Chondrocyte (in vitro differentiated cells): ENCODE results near the gene ZNF263. TPM values are rescaled to one million over a fixed set of nuclear protein-coding genes. Genes with fewer than 3 reads are reported as not detected.

Source experiments
- DNase-seq: peaks from one replicate; pipeline ENCODE4 v3.0.0; 2021; ENCODE audit warnings: mixed read lengths, low spot score
- H3K27ac Mint-ChIP-seq: one replicate; pipeline ENCODE4 v1.8.0; 2021; ENCODE audit warnings: mild to moderate bottlenecking, moderate library complexity, mixed read lengths; ENCODE audit not compliant: unreplicated experiment
- H3K27me3 Mint-ChIP-seq: 2 replicates; pipeline ENCODE4 v1.8.0; 2021; ENCODE audit warnings: low read depth, mixed read lengths
- H3K36me3 Mint-ChIP-seq: 2 replicates; pipeline ENCODE4 v1.8.0; 2021; ENCODE audit warnings: low read depth, mixed read lengths
- H3K4me1 Mint-ChIP-seq: 2 replicates; pipeline ENCODE4 v1.8.0; 2021; ENCODE audit warnings: low read depth, mild to moderate bottlenecking, mixed read lengths
- H3K4me3 Mint-ChIP-seq: one replicate; pipeline ENCODE4 v1.8.0; 2021; ENCODE audit warnings: mild to moderate bottlenecking, moderate library complexity, mixed read lengths; ENCODE audit not compliant: unreplicated experiment
- H3K9me3 Mint-ChIP-seq: 2 replicates; pipeline ENCODE4 v1.8.0; 2021; ENCODE audit warnings: low read depth, mixed read lengths
- total RNA-seq: library from RNA; stranded (reverse); gene quantifications from 3 replicates; pipeline ENCODE4 v1.2.1, GENCODE V29; 2021
- TF ChIP-seq, protein P1 (sequence below): fragments of 200-600 bp; sonication (generic); IDR thresholded peaks from 2 replicates; pipeline ENCODE4 v1.5.0; 2021; ENCODE audit warnings: antibody characterized with exemption, mild to moderate bottlenecking, moderate library complexity

The ZNF263 gene
- total RNA-seq, 1 donor from 2014 or later = 22.9 TPM

DNA sequence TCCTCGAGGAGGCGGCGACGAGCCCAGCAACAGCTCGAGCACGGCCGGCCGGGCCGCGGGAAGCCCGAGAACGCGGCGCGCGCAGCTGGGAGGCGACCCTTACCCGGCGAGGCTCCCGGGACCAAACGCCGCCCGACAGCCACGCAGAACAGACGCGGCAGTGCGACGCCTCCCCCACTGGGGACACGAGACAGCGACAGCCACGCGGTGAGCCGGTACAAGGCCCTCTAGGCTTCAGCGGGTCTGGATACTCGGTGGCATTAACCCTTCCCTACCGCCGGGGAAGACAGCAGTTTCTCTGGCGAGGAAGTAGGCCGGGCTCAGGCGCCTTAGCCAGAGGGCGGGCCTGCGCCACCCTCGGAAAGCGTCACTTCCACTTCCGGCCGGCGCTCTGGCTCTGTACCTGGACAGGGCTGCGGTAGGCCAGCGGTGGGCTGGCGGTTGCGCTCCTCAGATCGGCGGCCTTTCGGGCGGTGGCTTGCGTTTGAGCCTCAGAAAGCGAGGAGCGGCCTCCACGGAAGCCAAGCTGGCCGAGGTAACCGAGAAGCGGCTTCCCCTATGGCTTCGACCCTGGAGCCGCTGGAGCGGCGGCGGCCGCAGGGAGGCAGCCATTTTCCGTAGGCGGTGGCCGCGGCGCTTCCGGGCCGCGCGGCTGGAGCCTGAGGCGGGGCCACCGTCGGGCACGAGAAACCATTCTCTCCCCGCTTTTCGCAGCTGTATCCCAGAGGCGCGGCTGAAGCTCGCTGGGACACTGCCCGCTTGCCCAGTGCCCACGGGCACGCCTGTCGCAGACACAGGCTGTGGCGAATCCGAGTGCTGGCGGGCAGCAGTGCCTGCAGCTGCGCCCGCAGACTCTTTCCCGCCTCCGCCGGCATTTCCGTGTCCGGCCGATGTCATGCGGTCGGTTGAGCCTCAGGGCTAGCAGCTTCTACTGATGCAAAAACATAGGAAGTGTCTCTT, 22.1 kb downstream of the ZNF263 start, which contains the start of the genes TIGD7 and ZNF75A:
TIGD7 (minus strand) TSS at position 322 of the 960 bp plus-strand sequence. CDS start 4,816 bp downstream, outside the sequence.
ZNF75A (plus strand) TSS at position 389 of the 960 bp plus-strand sequence. CDS start 2,932 bp downstream, outside the sequence.
- no peaks in the 10 kb centered on the region for H3K27me3 Mint-ChIP-seq
- peak; percentile 93 for DNase-seq
- peak within 1 kb of the TSS; percentile 75 for H3K4me3 Mint-ChIP-seq
- peaks cover 14% of the 10 kb centered on the region for H3K4me1 Mint-ChIP-seq
- H3K9me3 Mint-ChIP-seq = peaks cover 49% of the 10 kb centered on the region
- H3K36me3 Mint-ChIP-seq = peaks cover 57% of the 10 kb centered on the region
- H3K27ac Mint-ChIP-seq = peak within 1 kb of the TSS; percentile 89
- TF ChIP-seq, protein P1, sequence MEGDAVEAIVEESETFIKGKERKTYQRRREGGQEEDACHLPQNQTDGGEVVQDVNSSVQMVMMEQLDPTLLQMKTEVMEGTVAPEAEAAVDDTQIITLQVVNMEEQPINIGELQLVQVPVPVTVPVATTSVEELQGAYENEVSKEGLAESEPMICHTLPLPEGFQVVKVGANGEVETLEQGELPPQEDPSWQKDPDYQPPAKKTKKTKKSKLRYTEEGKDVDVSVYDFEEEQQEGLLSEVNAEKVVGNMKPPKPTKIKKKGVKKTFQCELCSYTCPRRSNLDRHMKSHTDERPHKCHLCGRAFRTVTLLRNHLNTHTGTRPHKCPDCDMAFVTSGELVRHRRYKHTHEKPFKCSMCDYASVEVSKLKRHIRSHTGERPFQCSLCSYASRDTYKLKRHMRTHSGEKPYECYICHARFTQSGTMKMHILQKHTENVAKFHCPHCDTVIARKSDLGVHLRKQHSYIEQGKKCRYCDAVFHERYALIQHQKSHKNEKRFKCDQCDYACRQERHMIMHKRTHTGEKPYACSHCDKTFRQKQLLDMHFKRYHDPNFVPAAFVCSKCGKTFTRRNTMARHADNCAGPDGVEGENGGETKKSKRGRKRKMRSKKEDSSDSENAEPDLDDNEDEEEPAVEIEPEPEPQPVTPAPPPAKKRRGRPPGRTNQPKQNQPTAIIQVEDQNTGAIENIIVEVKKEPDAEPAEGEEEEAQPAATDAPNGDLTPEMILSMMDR = peak; percentile 63

DNA sequence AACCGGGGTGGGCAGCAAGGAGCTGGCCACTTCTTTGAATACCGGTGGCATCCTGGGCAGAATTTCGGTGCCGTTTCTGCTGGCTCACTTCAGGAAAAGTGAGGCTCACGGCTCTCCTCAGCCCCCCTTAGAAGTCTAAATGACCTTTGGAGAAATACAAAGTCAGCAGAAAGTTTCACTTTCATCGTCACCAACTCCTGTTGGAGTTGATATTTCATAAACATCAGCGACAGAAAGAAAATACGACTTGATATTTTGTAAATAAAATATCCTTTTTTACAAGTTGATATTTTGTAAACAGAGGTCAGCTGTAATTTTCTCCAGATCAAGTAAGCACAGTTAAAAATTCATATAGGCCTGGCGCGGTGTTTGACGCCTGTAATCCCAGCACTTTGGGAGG, 22.8 kb downstream of the ZNF263 start:
- DNase-seq = no peak
- Mint-ChIP-seq H3K4me3 (peak overlapping the region; percentile 75), H3K9me3 (peaks cover 49% of the 10 kb centered on the region), H3K27me3 (no peaks in the 10 kb centered on the region), H3K36me3 (peaks cover 57% of the 10 kb centered on the region), H3K4me1 (peaks cover 14% of the 10 kb centered on the region), H3K27ac (peak overlapping the region; percentile 89)
- TF ChIP-seq, protein P1 = no peak

DNA sequence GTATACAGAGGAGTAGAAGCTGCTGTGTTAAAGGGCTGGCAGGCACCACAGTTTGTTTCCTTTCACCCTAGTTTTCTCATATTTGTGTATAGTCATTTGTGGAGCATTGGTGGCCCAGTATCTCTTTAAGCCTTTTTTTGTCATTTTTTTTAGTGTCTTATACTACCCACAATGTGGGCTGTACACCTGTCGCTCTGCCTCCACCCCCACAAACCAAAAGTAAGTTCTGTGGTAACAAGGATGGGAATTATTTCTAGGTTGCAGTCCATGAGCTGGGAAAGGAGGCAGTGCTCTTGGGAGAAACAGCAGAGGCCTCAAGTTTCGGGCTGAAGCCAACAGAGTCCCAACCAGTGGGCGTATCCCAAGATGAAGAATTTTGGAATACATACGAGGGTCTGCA, 28.2 kb downstream of the ZNF263 start:
- no peak for DNase-seq
- peaks cover 79% of the 10 kb centered on the region for H3K36me3 Mint-ChIP-seq
- TF ChIP-seq, protein P1 = no peak
- no peaks in the 10 kb centered on the region for H3K4me1 Mint-ChIP-seq
- H3K27ac Mint-ChIP-seq = no peak overlapping the region
- H3K9me3 Mint-ChIP-seq = peaks cover 74% of the 10 kb centered on the region
- H3K4me3 Mint-ChIP-seq = no peak overlapping the region
- no peaks in the 10 kb centered on the region for H3K27me3 Mint-ChIP-seq

DNA sequence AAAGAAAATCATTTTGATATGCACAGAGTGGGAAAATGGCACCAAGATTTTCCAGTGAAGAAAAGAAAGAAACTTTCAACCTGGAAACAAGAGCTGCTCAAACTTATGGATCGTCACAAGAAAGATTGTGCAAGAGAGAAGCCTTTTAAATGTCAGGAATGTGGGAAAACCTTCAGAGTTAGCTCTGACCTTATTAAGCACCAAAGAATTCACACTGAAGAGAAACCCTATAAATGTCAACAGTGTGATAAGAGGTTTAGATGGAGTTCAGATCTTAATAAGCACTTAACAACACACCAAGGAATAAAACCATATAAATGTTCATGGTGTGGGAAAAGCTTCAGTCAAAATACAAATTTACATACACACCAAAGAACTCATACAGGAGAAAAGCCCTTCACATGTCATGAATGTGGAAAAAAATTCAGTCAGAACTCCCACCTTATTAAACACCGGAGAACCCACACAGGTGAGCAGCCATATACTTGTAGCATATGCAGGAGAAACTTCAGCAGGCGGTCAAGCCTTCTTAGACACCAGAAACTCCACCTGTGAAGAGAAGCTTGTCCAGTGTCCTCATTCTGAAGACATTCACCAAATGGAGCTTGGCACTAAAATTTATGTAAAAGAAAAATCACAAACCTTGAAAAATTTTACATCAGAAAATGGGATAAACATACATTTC, 34.2 kb downstream of the ZNF263 start:
- Mint-ChIP-seq H3K9me3 (peaks cover 84% of the 10 kb centered on the region), H3K27me3 (no peaks in the 10 kb centered on the region), H3K4me1 (no peaks in the 10 kb centered on the region), H3K27ac (no peak overlapping the region), H3K4me3 (no peak overlapping the region), H3K36me3 (peaks cover 72% of the 10 kb centered on the region)
- TF ChIP-seq, protein P1 = no peak
- DNase-seq = no peak

DNA sequence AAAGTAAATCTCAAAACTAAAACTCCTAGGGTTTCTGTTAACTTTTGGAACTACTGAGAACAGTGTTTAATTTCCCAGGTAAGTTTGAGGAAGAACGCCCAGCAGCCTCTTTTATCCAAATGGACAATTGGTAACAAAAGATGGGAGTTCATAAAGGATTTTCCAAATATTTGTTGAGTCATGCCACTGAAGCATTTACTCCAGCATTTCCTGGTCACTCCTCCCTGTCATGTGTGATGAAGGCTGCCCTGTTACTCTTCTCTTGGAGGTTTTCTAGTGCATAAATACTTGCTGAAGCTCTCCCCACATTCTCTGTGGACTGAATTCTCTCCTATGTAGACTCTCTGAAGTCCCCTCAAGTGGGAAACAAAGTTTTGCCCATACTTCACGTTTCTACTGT, 38.5 kb downstream of the ZNF263 start:
- Mint-ChIP-seq H3K9me3 (peaks cover 64% of the 10 kb centered on the region), H3K4me3 (no peak overlapping the region), H3K27me3 (no peaks in the 10 kb centered on the region), H3K4me1 (no peaks in the 10 kb centered on the region), H3K27ac (no peak overlapping the region), H3K36me3 (peaks cover 35% of the 10 kb centered on the region)
- no peak for DNase-seq
- TF ChIP-seq, protein P1 = no peak
